Measurements from ENCODE around the gene C11orf42. TPM values are rescaled to one million over a fixed set of nuclear protein-coding genes. Genes with fewer than 3 reads are reported as not detected.

Gene C11orf42
- total RNA-seq, 1 donor from 2014 or later, result not detected

DNA sequence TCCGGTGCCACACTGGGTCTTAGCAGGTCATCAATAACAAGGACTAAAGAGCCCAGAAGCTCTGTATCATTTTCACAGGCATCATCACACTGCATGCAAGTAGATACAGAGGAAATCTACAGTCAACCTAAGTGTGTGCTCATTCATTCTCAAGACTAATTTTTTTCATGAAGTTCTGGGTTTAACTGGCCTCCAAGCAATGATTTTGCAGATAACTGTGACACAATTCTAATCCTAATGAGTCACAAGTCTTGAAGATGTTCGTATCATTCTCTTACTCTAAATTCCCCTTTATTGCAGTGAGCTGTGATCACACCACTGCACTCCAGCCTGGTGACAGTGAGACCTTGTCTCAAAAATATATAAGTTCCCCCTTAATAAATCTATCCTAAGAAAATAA lies 3.9 kb upstream of the C11orf42 start:
- intact Hi-C loops (cut with micrococcal nuclease), result no loop called here
- TF ChIP-seq, protein P1, sequence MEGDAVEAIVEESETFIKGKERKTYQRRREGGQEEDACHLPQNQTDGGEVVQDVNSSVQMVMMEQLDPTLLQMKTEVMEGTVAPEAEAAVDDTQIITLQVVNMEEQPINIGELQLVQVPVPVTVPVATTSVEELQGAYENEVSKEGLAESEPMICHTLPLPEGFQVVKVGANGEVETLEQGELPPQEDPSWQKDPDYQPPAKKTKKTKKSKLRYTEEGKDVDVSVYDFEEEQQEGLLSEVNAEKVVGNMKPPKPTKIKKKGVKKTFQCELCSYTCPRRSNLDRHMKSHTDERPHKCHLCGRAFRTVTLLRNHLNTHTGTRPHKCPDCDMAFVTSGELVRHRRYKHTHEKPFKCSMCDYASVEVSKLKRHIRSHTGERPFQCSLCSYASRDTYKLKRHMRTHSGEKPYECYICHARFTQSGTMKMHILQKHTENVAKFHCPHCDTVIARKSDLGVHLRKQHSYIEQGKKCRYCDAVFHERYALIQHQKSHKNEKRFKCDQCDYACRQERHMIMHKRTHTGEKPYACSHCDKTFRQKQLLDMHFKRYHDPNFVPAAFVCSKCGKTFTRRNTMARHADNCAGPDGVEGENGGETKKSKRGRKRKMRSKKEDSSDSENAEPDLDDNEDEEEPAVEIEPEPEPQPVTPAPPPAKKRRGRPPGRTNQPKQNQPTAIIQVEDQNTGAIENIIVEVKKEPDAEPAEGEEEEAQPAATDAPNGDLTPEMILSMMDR (IDR thresholded peaks at IDR 0.05; ENCODE audit: borderline replicate concordance), result no peak
- no peaks in the 10 kb centered on the region for H3K27me3 ChIP-seq (ENCODE audit: low read depth)
- H3K4me1 ChIP-seq, result no peaks in the 10 kb centered on the region
- no peak overlapping the region for H3K4me3 ChIP-seq
- H3K36me3 ChIP-seq, result peaks cover 23% of the 10 kb centered on the region
- no peak for DNase-seq
- H3K9me3 ChIP-seq (replicated peaks), result no peaks in the 10 kb centered on the region
- no peak overlapping the region for H3K27ac ChIP-seq (replicated peaks)

DNA sequence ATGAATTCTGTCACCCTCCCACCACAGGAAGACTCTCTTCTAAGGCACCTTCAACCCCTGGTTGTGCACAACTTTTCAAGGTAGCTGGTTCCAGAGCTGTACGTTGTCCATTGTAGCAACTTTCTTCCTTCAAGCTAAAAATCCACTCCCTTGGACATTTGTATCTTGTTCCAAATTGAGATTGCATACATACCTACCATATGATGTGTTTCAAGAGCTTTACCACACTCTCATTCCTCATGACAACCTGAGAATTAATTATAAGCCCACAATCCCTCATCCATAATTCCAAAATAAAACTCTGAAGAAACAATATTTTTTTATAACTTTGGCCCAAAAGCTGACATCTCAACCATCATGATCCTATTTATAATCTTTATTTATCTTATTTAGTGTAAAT lies 3.3 kb upstream of the C11orf42 start:
- Histone ChIP-seq H3K9me3 (replicated peaks) (no peaks in the 10 kb centered on the region), H3K4me1 (peaks cover 3% of the 10 kb centered on the region), H3K36me3 (peaks cover 24% of the 10 kb centered on the region), H3K27ac (replicated peaks) (no peak overlapping the region), H3K4me3 (no peak overlapping the region), H3K27me3 (ENCODE audit: low read depth) (no peaks in the 10 kb centered on the region)
- TF ChIP-seq, protein P1 (IDR thresholded peaks at IDR 0.05; ENCODE audit: borderline replicate concordance), result no peak
- no peak for DNase-seq
- intact Hi-C loops (cut with micrococcal nuclease), result no loop called here

DNA sequence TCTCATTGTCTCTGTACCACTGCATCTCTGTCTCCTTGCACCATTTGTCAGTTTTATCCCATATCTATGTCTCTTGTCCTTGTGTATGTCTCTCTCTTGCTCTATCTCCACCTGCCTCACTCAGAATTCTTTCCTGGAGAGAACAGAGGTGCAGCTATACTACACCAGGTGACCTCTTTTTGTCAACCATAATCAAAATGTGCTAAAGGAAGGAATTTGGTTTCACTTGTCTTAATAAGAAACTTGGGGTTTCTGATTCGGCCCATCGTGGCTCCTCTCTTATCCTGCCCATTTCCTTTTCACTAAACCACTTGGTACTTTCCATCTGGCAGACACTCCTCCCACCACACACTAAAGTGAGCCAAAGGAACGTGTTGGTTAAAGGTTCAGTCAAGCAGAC lies 2.0 kb upstream of the C11orf42 start:
- no peak for DNase-seq
- TF ChIP-seq, protein P1 (IDR thresholded peaks at IDR 0.05; ENCODE audit: borderline replicate concordance), result no peak
- Histone ChIP-seq H3K4me1 (peaks cover 7% of the 10 kb centered on the region), H3K36me3 (peaks cover 28% of the 10 kb centered on the region), H3K4me3 (no peak overlapping the region), H3K9me3 (replicated peaks) (no peaks in the 10 kb centered on the region), H3K27ac (replicated peaks) (no peak overlapping the region), H3K27me3 (ENCODE audit: low read depth) (no peaks in the 10 kb centered on the region)
- intact Hi-C loops (cut with micrococcal nuclease), result no loop called here

DNA sequence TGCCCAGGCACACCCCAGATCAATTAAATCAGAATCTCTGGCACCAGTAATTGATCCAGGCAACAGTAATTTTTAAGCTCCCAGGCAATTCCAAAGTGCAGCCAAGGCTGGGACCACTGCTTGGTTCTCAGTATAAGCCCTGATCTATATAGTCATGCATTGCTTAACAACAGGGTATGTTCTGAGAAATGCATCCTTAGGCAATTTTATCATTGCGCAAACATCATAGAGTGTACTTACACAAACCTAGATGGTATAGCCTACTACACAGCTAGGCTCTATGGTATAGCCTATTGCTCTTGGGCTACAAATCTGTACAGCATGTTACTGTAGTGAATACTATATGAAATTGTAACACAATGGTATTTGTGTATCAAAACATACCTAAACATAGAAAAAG lies 651 bp upstream of the C11orf42 start:
- no peaks in the 10 kb centered on the region for H3K9me3 ChIP-seq (replicated peaks)
- H3K36me3 ChIP-seq, result peaks cover 33% of the 10 kb centered on the region
- H3K4me3 ChIP-seq, result no peak overlapping the region
- TF ChIP-seq, protein P1 (IDR thresholded peaks at IDR 0.05; ENCODE audit: borderline replicate concordance), result no peak
- H3K27me3 ChIP-seq (ENCODE audit: low read depth), result no peaks in the 10 kb centered on the region
- peaks cover 7% of the 10 kb centered on the region for H3K4me1 ChIP-seq
- H3K27ac ChIP-seq (replicated peaks), result no peak overlapping the region
- DNase-seq, result no peak
- intact Hi-C loops (cut with micrococcal nuclease), result no loop called here

DNA sequence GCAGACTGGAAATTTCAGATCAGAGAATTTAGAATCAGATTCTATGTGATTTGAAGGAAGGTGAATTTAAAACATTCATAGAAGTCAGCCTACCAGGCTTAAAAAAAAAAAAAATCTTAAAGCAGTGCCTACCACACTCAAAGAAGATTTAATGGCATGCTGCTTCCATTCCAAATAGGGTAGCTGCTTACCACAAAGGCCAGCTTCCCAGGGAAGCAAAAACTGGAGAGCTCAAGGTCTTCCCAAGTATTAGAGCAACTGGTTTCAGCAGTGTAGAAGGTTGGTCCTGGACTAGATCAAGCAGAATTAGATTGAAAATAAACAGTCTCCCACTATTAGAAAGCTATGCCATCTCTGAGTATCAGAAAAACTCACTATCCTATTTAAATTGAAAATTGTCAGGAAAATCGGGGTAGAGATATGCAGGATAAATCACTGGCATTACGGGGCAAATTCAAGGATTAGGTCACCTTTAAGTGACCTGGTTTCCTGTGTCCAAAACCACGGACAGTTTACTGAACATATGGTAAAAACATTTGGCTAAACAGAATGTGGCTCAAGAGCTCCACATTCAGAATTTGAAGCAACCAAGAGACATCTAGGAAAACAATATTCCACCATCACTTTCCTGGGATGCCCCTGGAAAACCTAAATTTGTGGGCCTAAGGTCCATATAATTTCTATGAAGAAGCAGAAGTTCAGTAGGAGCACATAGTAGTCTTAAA lies 1.3 kb downstream of the C11orf42 start:
- H3K9me3 ChIP-seq (replicated peaks), result no peaks in the 10 kb centered on the region
- H3K4me1 ChIP-seq, result peaks cover 7% of the 10 kb centered on the region
- H3K36me3 ChIP-seq, result peaks cover 52% of the 10 kb centered on the region
- intact Hi-C loops (cut with micrococcal nuclease), result no loop called here
- no peak overlapping the region for H3K27ac ChIP-seq (replicated peaks)
- DNase-seq, result no peak
- H3K4me3 ChIP-seq, result no peak overlapping the region
- H3K27me3 ChIP-seq (ENCODE audit: low read depth), result no peaks in the 10 kb centered on the region
- TF ChIP-seq, protein P1 (IDR thresholded peaks at IDR 0.05; ENCODE audit: borderline replicate concordance), result no peak
